MCF 10A (cell line): ENCODE results near the gene BHLHA15. TPM values are rescaled to one million over a fixed set of nuclear protein-coding genes. Genes with fewer than 3 reads are reported as not detected.

Experiments
- BruUV-seq: library from RNA; stranded (reverse); fragments of 400-500 nt; replicated peaks from 2 replicates; lab custom pipeline; 2021; lab: Mats Ljungman, UMichigan
- CTCF ChIA-PET: fragments of 300-600 bp; sonication (Branson Sonifier 250); formaldehyde crosslinking; extraction: SDS; loops from one replicate; lab custom pipeline; 2021; ENCODE audit warnings: antibody characterized with exemption, inconsistent platforms; lab: Yijun Ruan, JAX
- POLR2A ChIA-PET: fragments of 300-600, 350-650 bp; sonication (Branson Sonifier 250); formaldehyde crosslinking; extraction: SDS; loops from one replicate; lab custom pipeline; 2020; ENCODE audit warnings: antibody characterized with exemption, inconsistent platforms; lab: Yijun Ruan, JAX
- DNase-seq: peaks from one replicate; pipeline ENCODE4 v3.0.0-alpha.2; 2018; ENCODE audit not compliant: unreplicated experiment
- H3K27ac Mint-ChIP-seq: one replicate; pipeline ENCODE4 v1.8.0; 2022; ENCODE audit warnings: mild to moderate bottlenecking, low read depth, mixed read lengths; ENCODE audit not compliant: unreplicated experiment
- H3K27me3 Mint-ChIP-seq: one replicate; pipeline ENCODE4 v1.8.0; 2022; ENCODE audit warnings: mixed read lengths; ENCODE audit not compliant: insufficient read depth, unreplicated experiment
- H3K36me3 Mint-ChIP-seq: one replicate; pipeline ENCODE4 v1.8.0; 2022; ENCODE audit warnings: mild to moderate bottlenecking, moderate library complexity, mixed read lengths; ENCODE audit not compliant: insufficient read depth, unreplicated experiment
- H3K4me1 Mint-ChIP-seq: one replicate; pipeline ENCODE4 v1.8.0; 2022; ENCODE audit warnings: mixed read lengths; ENCODE audit not compliant: insufficient read depth, unreplicated experiment
- H3K4me3 Mint-ChIP-seq: one replicate; pipeline ENCODE4 v1.8.0; 2022; ENCODE audit warnings: mild to moderate bottlenecking, moderate library complexity, mixed read lengths; ENCODE audit not compliant: unreplicated experiment
- H3K9me3 Mint-ChIP-seq: one replicate; pipeline ENCODE4 v1.8.0; 2022; ENCODE audit warnings: mixed read lengths; ENCODE audit not compliant: unreplicated experiment
- intact Hi-C: fragments of 100-400 bp; cut with micrococcal nuclease; formaldehyde crosslinking; loops from 2 replicates; pipeline ENCODE4 v1.14.1; 2022
- total RNA-seq: library from RNA; stranded (reverse); gene quantifications from 2 replicates; pipeline ENCODE4 v1.2.3, GENCODE V29; 2022
- TF ChIP-seq, protein P1 (sequence below): fragments of 200-600 bp; IDR thresholded peaks from one replicate; pipeline ENCODE4 v1.8.0; 2022; ENCODE audit warnings: antibody characterized with exemption, mild to moderate bottlenecking; ENCODE audit not compliant: unreplicated experiment

The BHLHA15 gene
- total RNA-seq, 1 experiment from 2014 or later, result 3.2 TPM

- DNase-seq, result no peak
- Mint-ChIP-seq H3K27ac (no peak overlapping the region), H3K9me3 (no peaks in the 10 kb centered on the region), H3K4me1 (no peaks in the 10 kb centered on the region), H3K4me3 (no peak overlapping the region), H3K36me3 (peaks cover 37% of the 10 kb centered on the region), H3K27me3 (no peaks in the 10 kb centered on the region)
- TF ChIP-seq, protein P1, sequence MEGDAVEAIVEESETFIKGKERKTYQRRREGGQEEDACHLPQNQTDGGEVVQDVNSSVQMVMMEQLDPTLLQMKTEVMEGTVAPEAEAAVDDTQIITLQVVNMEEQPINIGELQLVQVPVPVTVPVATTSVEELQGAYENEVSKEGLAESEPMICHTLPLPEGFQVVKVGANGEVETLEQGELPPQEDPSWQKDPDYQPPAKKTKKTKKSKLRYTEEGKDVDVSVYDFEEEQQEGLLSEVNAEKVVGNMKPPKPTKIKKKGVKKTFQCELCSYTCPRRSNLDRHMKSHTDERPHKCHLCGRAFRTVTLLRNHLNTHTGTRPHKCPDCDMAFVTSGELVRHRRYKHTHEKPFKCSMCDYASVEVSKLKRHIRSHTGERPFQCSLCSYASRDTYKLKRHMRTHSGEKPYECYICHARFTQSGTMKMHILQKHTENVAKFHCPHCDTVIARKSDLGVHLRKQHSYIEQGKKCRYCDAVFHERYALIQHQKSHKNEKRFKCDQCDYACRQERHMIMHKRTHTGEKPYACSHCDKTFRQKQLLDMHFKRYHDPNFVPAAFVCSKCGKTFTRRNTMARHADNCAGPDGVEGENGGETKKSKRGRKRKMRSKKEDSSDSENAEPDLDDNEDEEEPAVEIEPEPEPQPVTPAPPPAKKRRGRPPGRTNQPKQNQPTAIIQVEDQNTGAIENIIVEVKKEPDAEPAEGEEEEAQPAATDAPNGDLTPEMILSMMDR, result no peak
- intact Hi-C loops, result no loop called here
- POLR2A ChIA-PET, result no interaction called here
- no TSS peak for BruUV-seq
- CTCF ChIA-PET, result interaction anchor here (0.6 to 1.7 kb wide), 3 partner anchors 8 to 959 kb away, joined by 3 to 4 read pairs (median 3); no protein-coding TSS in a partner anchor
Measured at GRCh38 chr7:98194672-98195457, 16.4 kb upstream of the BHLHA15 start.

GRCh38 chr7:98196706-98197605 lies 14.3 kb upstream of the BHLHA15 start:
- H3K36me3 Mint-ChIP-seq, result peaks cover 26% of the 10 kb centered on the region
- H3K27me3 Mint-ChIP-seq, result no peaks in the 10 kb centered on the region
- CTCF ChIA-PET, result interaction anchor here (0.8 kb wide), 1 partner anchor 10 kb away, joined by 4 read pairs; no protein-coding TSS in a partner anchor
- TF ChIP-seq, protein P1, result no peak
- H3K4me3 Mint-ChIP-seq, result no peak overlapping the region
- no peaks in the 10 kb centered on the region for H3K4me1 Mint-ChIP-seq
- intact Hi-C loops, result no loop called here
- no peak for DNase-seq
- BruUV-seq, result no TSS peak
- no peaks in the 10 kb centered on the region for H3K9me3 Mint-ChIP-seq
- no peak overlapping the region for H3K27ac Mint-ChIP-seq
- POLR2A ChIA-PET, result no interaction called here

DNA sequence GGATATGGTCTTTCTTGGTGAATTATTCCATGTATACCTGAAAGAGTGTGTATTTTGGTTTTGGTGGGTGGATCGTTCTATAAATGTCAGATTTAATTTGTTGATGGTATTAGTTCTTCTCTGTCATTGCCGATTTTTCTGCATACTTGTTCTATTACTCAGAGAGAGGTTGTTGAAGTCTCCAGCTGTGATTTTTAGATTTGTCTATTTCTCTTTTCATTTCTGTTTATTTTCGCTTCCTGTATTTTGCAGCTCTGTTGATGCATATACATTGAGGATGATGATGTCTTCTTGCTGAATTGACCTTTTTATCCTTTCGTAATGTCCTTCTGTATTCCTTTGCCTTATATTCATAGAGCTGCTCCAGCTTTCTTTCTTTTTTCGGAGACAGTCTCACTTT lies 12.1 kb upstream of the BHLHA15 start:
- POLR2A ChIA-PET, result no interaction called here
- Mint-ChIP-seq H3K27me3 (no peaks in the 10 kb centered on the region), H3K4me3 (no peak overlapping the region), H3K36me3 (peaks cover 12% of the 10 kb centered on the region), H3K4me1 (no peaks in the 10 kb centered on the region), H3K9me3 (no peaks in the 10 kb centered on the region), H3K27ac (no peak overlapping the region)
- no TSS peak for BruUV-seq
- intact Hi-C loops, result no loop called here
- TF ChIP-seq, protein P1, result no peak
- DNase-seq, result no peak
- CTCF ChIA-PET, result interaction anchor here (0.6 kb wide), 1 partner anchor 34 kb away, joined by 4 read pairs; no protein-coding TSS in a partner anchor

DNA sequence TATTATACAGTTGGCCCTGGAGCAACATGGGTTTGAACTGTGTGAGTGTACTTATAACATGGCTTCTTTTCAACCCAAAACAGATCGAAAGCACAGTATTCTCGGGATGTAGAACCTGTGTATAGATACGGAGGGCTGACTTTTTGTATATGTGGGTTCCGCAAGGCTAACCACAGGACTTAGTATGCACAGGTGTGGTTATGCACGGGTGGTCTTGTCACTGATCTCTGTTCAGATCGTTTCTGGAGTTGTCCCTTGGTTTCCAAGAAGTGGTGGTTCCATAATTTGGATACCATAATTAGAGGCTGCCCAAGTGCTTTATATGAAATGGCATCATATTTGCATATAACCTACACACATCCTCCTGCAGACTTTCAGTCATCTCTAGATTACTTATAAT lies 10.9 kb upstream of the BHLHA15 start:
- TF ChIP-seq, protein P1, result no peak
- intact Hi-C loops, result no loop called here
- H3K4me3 Mint-ChIP-seq, result no peak overlapping the region
- H3K36me3 Mint-ChIP-seq, result peaks cover 21% of the 10 kb centered on the region
- BruUV-seq, result no TSS peak
- ChIA-PET CTCF (no interaction called here), POLR2A (no interaction called here)
- no peaks in the 10 kb centered on the region for H3K9me3 Mint-ChIP-seq
- H3K27ac Mint-ChIP-seq, result no peak overlapping the region
- no peaks in the 10 kb centered on the region for H3K4me1 Mint-ChIP-seq
- no peak for DNase-seq
- H3K27me3 Mint-ChIP-seq, result no peaks in the 10 kb centered on the region
